Eye (tissue), 1 donor: ENCODE results near the gene C11orf54.
A peak's percentile ranks its signal among the peaks of the same experiment; 100 is the strongest.
"Not testable (repeated sequence)": the region's sequence is repeated elsewhere in the genome, so short reads cannot be mapped to it uniquely, and the experiment has no call there.

Source experiments
- DNase-seq: peaks from one replicate; pipeline ENCODE4 v3.0.0-alpha.2; 2015

Gene C11orf54

GRCh38 chr11:93735627-93736026 is 5.8 kb upstream of the C11orf54 start:
- DNase-seq = no peak

- no peak for DNase-seq
Observed at GRCh38 chr11:93736129-93736528, 5.3 kb upstream of the C11orf54 start.

- no peak for DNase-seq
Observed at GRCh38 chr11:93737904-93738612, 3.4 kb upstream of the C11orf54 start.

DNA sequence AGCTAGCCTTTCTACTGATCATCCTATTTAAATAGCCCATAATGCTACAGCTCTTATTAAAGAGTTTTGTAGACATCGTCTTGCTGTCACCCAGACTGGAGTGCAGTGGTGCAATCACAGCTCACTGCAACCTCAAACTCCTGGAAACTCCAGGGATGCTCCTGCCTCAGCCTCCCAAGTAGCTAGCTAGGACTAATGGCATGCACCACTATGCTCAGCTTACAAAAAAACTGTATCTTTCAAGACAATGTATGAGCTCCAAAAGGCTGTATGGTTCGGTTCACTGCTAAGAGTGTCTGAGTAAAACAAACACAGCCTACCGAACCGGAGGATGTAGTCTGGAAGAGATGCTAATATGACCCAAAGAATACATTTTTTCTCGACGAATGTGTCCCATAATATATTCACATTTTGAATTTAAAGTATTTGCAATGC is 2.8 kb upstream of the C11orf54 start:
- DNase-seq = no peak

- DNase-seq = peak; percentile 34
Observed at GRCh38 chr11:93740031-93740729, 1.3 kb upstream of the C11orf54 start.

DNA sequence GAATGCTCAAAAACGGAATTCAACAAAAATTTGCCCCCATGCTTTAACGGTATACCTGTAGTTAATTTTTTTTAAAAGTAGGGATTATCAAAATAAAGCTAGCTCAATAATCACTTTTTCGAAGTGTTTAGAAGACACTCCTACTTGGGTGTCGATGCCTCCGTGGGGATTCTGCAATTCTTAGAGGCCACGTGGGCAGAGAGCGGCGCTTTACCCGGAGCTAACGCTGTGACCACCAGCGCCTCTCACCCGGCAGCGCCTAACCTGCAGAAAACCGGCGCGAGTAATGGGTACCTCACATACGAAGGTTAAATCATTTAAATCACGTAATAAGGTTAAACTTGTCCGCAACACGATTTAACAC is 760 bp upstream of the C11orf54 start:
- peak; percentile 83 for DNase-seq

DNA sequence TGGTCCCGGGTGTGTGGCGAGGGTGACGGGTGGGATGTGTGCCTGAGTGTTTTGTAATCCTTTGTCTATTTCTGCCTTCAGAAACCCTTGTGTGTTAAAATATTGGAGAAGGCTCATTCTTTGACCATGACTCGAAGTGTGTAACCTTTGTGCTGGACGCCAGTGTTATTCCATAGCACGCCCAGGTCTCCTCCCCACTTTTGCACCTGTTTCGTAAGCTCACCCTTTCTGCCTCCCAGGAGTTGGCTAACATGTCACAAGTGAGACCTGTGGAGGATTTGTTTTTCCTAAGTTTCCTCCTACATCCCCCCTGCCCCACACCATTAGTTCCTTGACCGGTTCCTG is 382 bp downstream of the C11orf54 start:
- no peak for DNase-seq

GRCh38 chr11:93743291-93743690 is 1.8 kb downstream of the C11orf54 start:
- DNase-seq = no peak

GRCh38 chr11:93744669-93745004 is 3.2 kb downstream of the C11orf54 start:
- no peak for DNase-seq

- DNase-seq = peak; percentile 49
Observed at GRCh38 chr11:93745005-93745755, 3.7 kb downstream of the C11orf54 start.

DNA sequence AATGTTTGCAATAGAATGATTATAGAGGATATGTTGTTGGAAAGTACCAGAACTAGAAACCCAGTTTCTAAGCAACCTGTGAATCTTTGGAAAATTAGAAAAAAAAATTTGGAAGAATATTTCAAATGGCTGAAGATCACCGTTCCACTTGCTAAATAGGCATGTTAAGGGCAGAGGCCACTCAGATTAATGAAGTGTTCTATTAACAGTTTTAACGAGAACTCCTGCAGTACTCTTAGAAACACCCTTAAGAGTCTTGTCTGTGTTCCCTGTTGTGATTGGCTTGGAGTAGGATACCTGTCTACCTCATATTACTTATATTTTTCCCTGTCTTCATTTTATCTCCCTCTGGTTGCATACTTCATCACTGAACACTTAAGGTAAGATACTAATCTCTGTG is 4.6 kb downstream of the C11orf54 start:
- DNase-seq = no peak

- DNase-seq = no peak
Observed at GRCh38 chr11:93747122-93747521, 5.7 kb downstream of the C11orf54 start.

- no peak for DNase-seq
Observed at GRCh38 chr11:93751001-93751400, 9.5 kb downstream of the C11orf54 start.

- no peak for DNase-seq
Observed at GRCh38 chr11:93753241-93753640, 11.8 kb downstream of the C11orf54 start.

GRCh38 chr11:93756748-93757147 is 15.3 kb downstream of the C11orf54 start:
- no peak for DNase-seq

DNA sequence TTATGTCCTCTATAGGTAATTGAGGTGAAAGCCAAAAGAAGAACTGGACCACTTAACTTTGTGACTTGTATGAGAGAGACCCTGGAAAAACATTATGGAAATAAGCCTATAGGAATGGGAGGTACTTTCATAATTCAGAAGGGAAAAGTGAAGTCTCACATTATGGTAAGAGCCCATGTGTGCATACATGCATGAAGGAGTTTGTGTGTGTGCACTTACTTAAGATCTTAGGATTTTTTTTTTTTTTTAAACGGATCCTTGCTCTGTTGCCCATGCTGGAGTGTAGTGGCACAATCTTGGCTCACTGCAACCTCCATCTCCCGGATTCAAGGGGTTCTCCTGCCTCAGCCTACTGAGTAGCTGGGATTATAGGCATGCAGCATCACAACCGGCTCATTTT is 15.8 kb downstream of the C11orf54 start:
- DNase-seq = no peak

DNA sequence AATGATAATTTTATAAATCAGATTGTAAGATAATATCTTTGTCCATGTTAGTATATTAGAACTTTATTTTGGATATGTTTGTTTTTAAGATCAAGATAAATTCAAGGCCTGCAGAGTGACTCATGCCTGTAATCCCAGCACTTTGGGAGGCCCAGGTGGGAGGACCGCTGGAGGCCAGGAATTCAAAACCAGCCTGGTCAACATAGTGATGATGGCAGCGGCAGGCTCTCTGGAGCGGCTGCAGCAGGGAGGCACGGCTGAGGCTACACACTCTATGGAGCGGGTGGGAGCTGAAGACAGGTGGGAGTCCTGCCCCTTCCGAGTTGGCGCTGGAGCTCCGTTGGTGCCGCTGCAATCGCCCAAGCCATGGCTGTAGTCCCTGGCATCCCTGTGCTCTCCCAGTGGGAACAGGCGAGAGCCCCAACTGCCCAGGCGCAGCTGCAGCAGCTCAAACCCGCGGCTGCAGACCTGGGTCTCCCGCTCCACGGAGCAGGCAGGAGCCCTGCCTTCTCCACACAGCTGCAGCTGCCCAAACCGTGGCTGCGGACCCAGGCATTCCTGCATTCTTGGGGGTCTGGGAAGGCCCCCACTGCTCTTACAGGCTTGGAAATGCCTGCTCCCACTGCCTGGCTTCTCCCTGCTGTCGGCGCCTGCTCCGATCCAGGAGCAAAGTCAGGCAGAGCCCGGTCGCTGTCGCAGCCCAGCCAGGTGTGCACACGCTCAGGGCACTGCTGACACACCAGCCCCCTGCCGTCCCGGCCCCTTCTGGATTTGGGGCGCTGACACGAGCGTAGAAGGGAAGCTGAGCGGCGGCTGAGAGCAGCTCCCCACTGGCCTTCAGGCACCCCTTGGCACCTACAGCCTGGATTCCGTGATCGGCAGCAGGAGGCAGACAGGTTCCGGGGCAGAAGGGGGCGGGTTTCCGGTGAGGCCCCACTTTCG is 16.7 kb downstream of the C11orf54 start:
- DNase-seq = no peak

DNA sequence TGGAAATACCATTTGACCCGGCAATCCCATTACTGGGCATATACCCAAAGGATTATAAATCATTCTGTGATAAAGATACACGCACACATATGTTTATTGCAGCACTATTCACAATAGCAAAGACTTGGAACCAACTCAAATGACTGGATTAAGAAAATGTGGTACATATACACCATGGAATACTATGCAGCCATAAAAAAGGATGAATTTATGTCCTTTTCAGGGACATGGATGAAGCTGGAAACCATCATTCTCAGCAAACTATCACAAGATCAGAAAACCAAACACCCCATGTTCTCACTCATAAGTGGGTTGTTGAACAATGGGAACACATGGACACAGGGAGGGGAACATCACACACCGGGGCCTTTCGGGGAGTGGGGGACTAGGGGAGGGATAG is 17.7 kb downstream of the C11orf54 start:
- not testable (repeated sequence) for DNase-seq

DNA sequence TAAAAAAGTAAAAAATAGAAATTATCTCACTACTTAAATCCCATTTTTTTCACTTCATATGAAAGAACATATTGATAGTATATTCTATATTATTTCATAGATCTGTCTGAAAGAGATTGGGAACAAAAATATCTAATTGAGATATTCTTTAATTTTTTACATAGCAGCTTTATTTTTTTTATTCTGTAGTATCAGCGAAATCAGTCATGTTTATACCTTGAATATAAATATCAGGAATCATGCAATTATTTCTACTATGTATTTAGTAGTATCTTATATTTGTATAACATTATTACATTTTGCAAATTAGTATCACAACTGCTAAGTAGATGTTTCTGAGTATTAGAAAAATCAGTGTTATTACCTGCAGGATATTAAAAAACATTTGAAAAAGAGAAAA is 20.4 kb downstream of the C11orf54 start:
- no peak for DNase-seq

DNA sequence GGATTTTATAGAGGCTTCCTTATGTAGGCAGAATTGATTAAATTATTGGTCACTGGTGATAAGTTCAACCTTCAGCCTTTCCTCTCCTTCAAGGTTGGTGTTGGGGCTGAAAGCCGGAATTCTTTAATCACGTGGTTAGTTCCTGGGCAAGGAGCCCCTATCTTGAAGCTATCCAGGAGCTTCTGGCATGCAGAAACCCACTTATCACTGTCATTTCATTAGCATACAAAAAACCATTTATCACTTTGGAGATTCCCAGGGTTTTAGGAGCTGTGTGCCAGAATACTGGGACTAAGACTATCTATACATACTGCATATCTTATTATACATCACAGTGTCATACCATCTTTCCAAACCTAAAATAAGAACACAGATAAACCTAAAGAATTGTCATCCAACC is 24.1 kb downstream of the C11orf54 start:
- DNase-seq = no peak

- no peak for DNase-seq
Observed at GRCh38 chr11:93766504-93766903, 25.0 kb downstream of the C11orf54 start.

DNA sequence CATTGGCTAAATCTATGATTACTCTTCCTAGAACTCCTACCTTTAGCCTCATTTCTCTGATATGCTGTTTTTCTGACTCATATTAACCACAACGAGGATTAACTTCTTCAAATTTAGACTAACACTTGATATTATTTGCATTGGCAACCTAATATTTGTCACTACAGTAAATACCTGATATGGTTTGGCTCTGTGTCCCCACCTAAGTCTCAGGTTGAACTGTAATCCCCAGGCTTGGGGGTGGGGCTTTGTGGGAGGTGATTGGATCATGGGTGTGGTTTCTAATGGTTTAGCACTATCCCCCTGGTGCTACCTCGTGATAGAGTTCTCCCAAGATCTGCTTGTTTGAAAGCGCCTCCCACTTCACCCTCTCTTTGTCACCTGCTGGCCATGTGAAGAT is 25.5 kb downstream of the C11orf54 start:
- DNase-seq = no peak

DNA sequence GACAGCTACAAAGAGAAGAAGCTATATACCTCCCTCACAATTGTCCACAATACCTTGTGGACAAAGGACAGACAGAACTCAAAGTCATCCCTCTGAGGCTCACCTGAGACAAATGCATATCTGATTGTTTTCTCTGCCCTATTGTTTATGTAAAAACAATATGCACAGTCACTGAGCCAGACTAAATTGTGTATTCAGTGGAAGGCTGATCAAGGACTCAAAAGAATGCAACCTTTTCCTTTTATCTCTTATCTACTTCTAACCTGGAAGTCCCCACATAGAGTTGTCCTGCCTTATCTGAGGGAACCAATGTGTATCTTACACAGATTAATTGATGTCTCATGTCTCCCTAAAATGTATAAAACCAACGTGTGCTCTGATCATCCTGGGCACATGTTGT is 28.7 kb downstream of the C11orf54 start:
- no peak for DNase-seq
